ENCODE results near the gene TNFRSF14.

The TNFRSF14 gene

DNA sequence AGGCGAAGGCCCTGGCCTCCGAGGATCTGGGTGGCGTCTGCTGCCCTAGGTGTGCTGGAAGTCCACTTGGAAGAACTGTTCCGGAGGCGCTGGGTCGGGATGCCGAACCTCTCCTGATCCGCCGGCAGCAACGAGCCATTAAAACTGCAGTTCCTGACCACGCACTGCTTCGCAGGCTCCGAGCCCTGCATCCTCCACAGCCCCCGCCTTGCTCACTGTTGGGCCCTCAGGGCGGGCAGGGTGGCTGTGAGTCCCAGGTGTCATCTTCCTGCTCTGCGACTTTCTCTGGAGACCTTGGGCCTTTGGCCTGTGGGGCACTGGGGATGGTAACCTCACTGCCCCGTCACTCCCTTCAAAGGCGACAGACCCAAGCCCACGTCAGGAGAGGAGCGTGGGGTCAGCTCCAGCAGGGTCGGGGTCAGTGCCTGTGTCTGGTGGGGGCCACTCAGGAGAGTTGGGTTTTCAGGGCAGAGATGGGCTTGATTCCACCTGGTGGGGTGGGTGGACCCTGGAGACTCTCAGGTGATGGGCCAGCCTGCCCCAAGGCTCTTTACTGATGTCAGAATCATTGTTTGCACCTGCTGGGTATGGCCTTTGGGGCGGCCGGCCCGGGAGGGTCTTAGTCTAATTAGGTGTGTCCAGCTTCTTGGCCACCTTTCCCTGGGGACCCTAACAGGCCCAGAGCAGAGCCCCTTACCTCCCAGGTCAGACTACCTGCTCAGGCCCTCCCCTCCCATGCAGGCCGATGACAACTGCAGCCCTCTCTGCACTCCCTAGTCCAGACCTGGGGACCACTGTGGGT, 33.5 kb downstream of the TNFRSF14 start:
- no peak for FAIRE-seq

DNA sequence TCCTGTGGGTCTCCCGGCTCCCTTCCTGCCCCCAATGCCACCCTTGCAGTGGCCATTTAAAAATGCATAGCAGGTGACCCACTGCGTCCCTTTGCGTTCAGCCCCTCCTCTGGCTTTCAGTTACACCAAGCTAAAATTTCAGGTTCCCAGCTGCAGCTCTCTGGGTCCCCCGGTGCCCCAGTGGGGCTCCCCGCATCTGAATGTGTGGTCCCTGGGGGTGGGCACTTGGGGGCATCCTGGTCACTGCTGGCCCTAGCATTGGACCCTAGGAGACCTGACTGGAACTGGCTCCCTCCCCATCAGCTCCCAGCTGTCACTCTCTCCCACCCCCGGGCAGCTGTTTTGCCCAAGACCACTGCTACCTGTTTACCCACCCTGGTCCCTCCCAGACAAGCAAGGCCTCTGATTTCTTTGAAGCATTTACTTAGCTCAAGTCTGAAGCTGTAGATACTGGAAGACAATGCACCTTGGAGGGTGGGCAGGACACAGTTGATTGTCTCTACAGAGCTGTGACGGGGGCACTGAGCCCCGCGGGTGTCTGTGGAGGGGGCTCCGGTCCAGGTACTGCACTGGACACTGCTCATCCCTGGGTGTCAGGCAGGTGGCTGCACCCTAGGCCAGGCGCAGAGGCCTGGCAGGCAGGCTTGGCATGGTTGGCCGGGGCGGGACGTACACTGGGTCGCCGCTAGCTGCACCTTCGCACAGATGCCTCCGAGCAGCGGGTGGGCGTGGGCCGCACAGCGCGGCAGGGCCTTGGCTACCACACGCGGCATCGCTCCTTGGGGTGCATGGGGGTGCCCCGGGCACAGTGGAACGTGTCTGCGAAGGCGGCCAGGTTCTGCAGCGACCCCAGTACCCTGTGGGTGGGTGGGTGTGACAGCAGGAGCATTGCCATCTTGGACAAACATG, 34.3 kb downstream of the TNFRSF14 start:
- FAIRE-seq, result no peak

- no peak for FAIRE-seq
Measured at GRCh38 chr1:2591233-2591580, 35.0 kb downstream of the TNFRSF14 start.

DNA sequence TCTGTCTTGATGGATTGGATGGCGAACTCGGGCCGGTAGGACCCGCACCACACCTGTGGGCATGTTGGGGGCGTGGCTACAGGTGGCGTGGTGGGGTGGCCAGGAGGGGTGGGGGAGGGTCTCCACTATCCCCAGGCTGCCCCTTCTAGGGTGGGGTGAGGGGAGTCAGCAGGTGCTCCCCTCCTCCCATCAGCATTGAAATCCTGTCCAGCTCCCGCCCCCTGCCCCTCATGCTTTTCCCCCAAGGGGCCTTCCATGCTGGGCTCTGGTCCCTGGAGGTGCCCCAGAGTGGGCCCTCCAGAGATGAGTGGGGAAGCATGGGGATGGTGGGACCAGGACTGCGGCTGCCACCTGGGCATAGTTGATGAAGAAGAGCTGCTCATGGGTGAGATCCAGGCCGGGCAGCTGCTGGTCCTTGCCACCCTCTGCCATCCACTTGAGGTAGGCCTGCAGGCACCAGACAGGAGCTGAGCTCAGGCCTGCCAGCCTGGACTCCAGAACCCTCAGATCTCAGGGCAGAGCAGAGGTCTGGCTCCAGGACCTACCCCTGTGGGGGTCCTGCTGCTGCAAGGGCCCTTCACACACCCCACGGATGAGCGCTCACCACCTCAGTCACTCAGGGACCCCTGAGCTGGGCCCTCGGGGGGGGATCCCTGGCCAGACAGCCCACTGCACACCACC, 35.5 kb downstream of the TNFRSF14 start:
- no peak for FAIRE-seq

- no peak for FAIRE-seq
Measured at GRCh38 chr1:2592672-2593071, 36.5 kb downstream of the TNFRSF14 start.

DNA sequence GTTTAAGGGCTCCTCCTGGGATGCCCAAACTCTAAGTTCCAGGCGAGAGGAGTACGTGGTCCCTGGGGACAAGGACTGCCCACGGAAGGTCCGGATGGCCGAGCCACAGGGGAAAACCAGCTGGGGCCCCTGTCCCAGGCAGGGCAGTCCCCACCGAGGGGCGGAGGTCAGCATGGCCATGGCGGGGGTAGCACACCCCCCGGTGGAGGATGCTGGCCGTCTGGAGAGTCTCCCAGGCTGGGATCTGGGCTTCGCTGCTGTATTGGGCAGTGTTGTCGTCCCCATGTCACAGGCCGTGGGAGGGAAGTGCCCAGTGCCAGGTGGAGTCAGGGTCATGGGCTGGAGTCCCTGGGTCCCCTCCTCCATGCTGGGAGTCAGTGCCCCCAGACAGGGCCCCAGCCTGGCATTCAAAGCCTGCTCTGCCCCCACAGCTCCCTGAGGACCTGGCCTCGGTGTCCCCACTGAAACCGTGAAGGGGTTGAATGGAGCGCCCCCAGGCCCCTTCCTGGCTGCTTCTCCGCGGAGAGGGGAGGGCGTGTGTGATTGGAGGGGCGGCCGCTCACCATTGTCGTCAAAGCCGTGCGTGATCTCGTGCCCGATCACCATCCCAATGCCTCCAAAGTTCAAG, 37.2 kb downstream of the TNFRSF14 start:
- FAIRE-seq, result no peak

GRCh38 chr1:2594001-2594640, 38.0 kb downstream of the TNFRSF14 start:
- FAIRE-seq, result no peak

- no peak for FAIRE-seq
Measured at GRCh38 chr1:2594641-2595131, 38.5 kb downstream of the TNFRSF14 start.

- no peak for FAIRE-seq
Measured at GRCh38 chr1:2595261-2595811, 39.2 kb downstream of the TNFRSF14 start.

DNA sequence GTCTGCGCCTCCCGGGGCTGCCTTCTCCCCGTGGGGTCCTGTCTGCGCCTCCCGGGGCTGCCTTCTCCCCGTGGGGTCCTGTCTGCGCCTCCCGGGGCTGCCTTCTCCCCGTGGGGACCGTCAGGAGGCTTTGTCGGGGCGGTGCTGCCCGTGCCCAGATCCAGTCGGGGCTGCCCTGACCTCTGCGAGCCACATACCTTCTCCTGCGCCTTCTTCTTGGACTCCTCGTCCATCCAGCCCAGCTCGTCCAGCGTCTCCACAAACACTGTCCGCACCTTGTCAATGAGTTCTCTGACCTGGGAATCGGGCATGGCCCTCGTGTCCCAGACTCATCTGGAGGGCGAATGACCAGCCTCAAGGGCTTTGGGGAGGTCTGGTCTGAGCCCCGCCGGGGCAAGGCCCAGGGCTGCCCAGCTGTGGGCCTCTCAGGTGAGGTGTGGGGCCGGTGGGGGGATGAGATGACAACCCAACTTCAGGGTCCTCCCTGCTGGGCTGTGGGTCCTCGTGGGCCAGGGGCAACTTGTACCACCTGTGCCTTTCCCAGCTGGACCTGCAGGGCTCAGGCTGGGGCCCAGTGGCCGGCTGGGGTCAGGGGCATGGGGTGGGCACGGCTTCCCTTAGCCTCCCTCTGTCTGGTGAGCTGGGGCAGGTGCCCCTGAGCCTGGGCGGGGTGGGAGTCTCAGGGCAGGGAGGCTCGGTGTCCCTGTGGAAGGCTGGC, 39.8 kb downstream of the TNFRSF14 start:
- no peak for FAIRE-seq

DNA sequence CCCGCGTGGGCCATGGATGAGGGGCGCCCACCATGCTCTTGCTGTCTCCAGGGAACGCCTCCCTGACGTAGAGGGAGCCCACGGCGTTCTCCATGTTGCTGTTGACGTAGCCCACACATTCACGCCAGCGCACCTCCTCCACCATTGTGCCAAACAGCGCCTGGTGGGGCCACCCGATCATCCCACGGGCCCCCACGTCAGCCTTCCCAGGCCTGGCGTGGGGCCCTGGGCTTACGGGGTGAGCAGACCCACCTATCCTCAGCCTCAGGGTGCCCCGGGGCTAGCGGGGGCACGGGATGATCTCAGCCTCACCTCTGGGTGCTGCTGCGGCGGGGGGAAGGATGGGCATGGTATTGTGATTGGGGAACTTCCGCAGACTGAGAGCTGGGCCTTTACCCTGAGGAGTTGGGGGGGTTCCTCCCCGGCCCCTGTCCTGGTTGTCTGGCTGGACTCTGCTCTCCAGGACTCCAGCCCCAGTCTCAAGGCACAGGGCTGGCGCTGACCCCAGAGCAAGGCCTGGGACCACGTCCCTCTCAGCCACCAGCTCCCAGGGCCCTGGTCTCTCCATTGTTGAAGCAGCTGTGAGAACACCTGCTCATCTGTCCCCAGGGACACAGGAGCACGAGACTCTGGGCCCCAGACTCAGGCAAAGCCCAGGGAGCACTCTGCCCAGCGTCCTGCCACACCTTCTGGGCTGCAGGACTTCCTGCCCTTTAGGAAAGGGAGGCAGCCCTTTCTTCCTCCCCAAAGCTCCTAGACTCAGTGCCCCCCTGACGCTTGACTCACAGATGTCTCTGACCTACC, 40.6 kb downstream of the TNFRSF14 start:
- FAIRE-seq, result no peak

GRCh38 chr1:2597441-2598328, 41.5 kb downstream of the TNFRSF14 start:
- no peak for FAIRE-seq

DNA sequence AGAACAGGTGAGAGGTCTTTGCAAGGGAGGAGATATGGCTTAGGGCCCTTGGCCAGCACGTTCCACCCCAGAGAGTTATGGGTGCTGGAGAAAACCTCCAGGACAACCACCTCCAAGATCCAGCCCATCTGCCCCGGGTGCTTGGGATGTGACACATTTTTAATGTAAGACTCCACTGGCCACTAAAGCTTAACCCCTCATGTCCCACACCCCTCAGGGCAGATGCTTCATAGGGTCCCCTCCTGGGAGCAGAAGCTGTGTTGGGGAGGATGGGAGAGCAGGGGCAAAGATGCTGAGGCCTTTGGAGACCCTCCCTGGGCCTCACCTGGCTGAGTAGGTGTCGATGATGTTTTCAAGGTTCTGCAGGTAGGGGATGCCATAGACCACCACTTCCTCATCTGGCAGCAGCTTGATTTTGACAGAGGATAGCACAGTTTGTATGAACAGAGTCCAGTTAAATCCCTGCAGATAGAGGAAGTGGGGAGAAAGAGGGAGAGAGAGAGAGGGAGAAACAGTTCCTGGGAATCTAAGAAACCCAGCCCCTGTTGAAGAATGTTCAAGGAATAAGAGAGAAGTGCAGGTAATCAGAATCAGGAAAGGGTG, 42.3 kb downstream of the TNFRSF14 start:
- FAIRE-seq, result no peak

DNA sequence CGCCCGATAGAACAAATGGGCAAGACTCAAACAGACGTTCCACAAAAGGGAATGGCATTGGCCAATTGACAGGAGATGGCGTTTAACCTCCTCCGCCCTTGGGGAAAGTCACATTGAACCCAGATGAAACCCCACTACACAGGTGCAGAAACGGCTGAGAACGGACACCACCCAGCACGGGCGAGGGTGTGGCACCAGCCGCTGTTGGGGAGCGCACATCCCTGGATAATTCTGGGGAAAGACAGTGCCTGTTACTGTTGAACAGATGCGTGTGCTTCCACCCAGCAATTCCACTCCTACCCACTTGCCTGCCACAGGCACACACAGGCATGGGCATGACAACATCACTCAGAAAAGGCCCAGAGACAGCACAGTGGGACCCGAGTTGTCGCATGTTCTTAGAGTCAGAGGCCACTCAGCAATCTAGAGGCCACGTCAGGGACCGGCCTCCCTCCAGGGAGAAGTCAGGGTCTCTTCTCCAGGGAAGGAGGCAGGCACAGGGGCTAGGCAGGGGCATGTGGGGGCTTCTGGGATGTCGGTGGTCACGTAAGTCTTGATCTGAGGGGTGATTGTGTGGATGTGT, 45.6 kb downstream of the TNFRSF14 start:
- FAIRE-seq, result no peak

GRCh38 chr1:2602311-2602835, 46.2 kb downstream of the TNFRSF14 start:
- FAIRE-seq, result no peak

DNA sequence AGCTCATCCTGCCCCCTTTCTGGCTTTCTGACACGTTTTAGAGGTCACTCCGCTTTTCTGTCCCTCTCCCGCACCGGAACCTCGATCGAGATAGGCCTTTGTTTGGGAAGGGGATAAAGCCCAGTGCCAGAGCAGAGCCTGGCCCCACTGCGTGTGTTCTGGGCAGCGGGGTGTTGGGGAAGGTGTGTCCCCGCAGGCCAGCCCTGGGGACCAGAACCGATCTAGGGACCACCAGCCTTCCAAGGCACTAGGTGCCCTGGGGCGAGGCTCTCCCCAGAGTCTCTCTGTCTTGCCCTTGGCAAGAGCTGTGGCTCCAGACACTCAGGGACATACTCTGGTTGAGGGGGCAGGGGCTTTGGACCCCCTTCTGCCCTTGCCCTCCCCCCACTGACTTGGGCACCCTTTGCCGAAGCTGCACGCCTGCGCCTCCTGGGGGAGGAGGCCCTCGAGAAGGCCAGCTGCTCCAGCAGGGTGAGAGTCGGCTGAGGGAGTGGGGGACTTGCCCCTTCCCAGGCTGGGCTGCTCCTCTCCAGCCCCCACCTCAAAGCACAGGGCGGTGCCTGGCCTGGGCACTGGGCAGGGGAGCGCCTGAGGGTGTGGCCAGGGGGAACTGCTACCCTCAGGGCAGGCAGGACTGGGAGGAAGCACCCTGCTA, 46.8 kb downstream of the TNFRSF14 start:
- FAIRE-seq, result no peak

GRCh38 chr1:2603521-2604155, 47.5 kb downstream of the TNFRSF14 start:
- no peak for FAIRE-seq
